ENCODE results near the gene KCNJ4.

The KCNJ4 gene

GRCh38 chr22:38485783-38486182, 30.8 kb upstream of the KCNJ4 start (continued):
- TF ChIP-seq TSHZ1 (tag by site-specific recombination; IDR thresholded peaks at IDR 0.05; ENCODE audit: borderline replicate concordance), result no peak
- TF ChIP-seq PRDM2 (tag by site-specific recombination; IDR thresholded peaks at IDR 0.05; ENCODE audit: borderline replicate concordance), result no peak
- 0 out of 2 replicates have a peak, but pooled peaks have one; percentile 24 for TF ChIP-seq WT1 (tag by site-specific recombination; IDR thresholded peaks at IDR 0.05)
- TF ChIP-seq ZNF521 (tag by site-specific recombination; IDR thresholded peaks at IDR 0.05), result no peak
- TF ChIP-seq ZNF140 (tag by site-specific recombination; IDR thresholded peaks at IDR 0.05), result no peak

GRCh38 chr22:38484244-38484643, 29.2 kb upstream of the KCNJ4 start:
- Histone ChIP-seq H3K36me3 (ENCODE audit: control insufficient read depth in 2 of 2, insufficient read depth in 1 of 2, low read length in 2 of 2) (peaks cover 79 to 88% of the 10 kb centered on the region in 2 experiments), H3K9me3 (ENCODE audit: control insufficient read depth, insufficient read depth, low read depth, low read length) (no peaks in the 10 kb centered on the region), H3K27ac (ENCODE audit: extremely low read depth, low read depth, low read length) (no peak overlapping the region), H3K4me1 (ENCODE audit: control insufficient read depth, insufficient read depth, low read length) (no peaks in the 10 kb centered on the region), H3K4me3 (ENCODE audit: low read depth, low read length) (no peak overlapping the region)
- ChIA-PET POLR2A (interaction anchor here (0.8 to 1.4 kb wide), 2 partner anchors 10 to 53 kb away, joined by 4 to 9 read pairs; no protein-coding TSS in a partner anchor), CTCF (interaction anchor here (0.5 to 0.8 kb wide), 4 partner anchors 61 to 451 kb away, joined by 3 to 4 read pairs (median 4); no protein-coding TSS in a partner anchor)
- TF ChIP-seq ZNF747 (tag by site-specific recombination; IDR thresholded peaks at IDR 0.05) (no peak), ZNF394 (tag by site-specific recombination; IDR thresholded peaks at IDR 0.05; ENCODE audit: borderline replicate concordance) (no peak), ZNF621 (tag by site-specific recombination; IDR thresholded peaks at IDR 0.05) (no peak), SP3 (tag by site-specific recombination; IDR thresholded peaks at IDR 0.05) (no peak), ZNF830 (tag by site-specific recombination; IDR thresholded peaks at IDR 0.05; ENCODE audit: low read depth) (no peak), REPIN1 (tag by site-specific recombination; IDR thresholded peaks at IDR 0.05; ENCODE audit: low read depth) (no peak), ZNF837 (tag by site-specific recombination; IDR thresholded peaks at IDR 0.05) (no peak), KLF16 (tag by site-specific recombination; IDR thresholded peaks at IDR 0.05) (no peak), ZNF660 (tag by site-specific recombination; IDR thresholded peaks at IDR 0.05) (no peak), ZNF211 (tag by site-specific recombination; IDR thresholded peaks at IDR 0.05; ENCODE audit: low read depth) (no peak), ZNF433 (tag by site-specific recombination; IDR thresholded peaks at IDR 0.05; ENCODE audit: low read depth) (no peak), ZNF221 (tag by site-specific recombination; IDR thresholded peaks at IDR 0.05; ENCODE audit: borderline replicate concordance) (no peak), ZNF701 (tag by site-specific recombination; IDR thresholded peaks at IDR 0.05) (no peak), WT1 (tag by site-specific recombination; IDR thresholded peaks at IDR 0.05) (no peak), PBX3 (CRISPR knock-in tag; IDR thresholded peaks at IDR 0.05) (no peak), ZNF132 (tag by site-specific recombination; IDR thresholded peaks at IDR 0.05; ENCODE audit: borderline replicate concordance) (no peak)
